Stimulated activated CD8-positive, alpha-beta memory T cell treated with anti-CD3 and anti-CD28 coated beads, Interleukin-7, amount 100 ng/mL, for 4 hours (primary cell): ENCODE measurements around the gene SLC2A9.

Experiments used
- DNase-seq, 2 donors: peaks; one replicate each; pipeline ENCODE4 v3.0.0-alpha.2; 2020; ENCODE audit warnings: low read depth in 2 of 2

Gene SLC2A9

DNA sequence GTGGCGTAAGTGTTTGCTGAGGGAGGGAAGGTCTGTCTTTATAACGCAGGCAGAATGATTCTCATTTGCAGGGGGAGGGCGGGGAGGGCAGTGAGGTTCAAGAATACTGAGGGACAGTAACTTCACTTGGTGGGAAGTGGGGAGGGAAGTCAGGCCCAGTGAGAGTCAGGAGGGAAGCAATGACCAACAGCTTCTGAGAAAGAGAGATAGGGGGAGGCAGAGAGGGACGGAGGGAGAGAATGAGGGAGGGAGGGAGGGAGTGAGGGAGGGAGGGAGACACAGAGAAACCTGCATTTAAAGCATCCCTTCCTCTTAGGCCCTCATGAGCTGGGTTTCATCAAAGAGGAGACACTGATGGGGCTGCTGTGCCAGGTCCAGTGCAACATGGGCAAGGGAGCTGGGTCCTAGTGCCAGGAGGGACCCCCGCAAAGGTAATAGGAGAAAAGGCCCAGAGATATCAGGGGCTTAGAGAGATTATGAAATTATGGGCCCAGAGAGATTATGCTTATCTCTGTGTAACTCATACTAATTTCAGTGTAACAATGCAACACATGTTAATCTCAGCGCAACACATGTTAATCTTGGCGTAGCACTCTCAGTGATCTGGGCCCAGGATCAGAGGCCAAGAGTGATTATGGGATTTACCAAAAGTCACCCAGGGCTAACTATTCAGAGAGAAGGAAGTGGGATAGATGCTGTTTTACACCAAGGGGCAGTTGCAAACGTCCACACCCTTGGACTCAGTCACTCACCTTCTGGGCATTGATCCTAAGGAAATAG lies 127.8 kb downstream of the SLC2A9 start:
- DNase-seq, result no peak

DNA sequence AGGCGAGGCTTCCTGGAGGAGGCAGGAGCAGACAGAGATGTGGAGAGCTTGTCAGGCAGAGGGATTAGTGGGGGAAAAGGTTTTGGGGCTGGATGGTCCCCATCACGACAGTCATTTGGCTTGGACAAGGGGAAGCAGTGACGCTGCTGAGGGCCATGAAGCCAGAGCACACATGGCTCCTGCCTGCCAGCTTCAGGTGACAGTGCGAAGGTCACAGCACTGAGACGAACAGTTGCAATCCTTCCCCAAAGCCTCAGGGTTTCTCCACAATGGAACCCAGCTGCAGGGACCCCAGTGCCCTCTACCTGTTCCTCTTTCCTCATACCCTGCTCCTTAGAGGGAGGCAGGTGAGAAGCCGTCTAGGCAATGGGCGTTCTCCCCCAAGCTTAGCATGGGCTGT lies 129.6 kb downstream of the SLC2A9 start:
- no peak for DNase-seq

DNA sequence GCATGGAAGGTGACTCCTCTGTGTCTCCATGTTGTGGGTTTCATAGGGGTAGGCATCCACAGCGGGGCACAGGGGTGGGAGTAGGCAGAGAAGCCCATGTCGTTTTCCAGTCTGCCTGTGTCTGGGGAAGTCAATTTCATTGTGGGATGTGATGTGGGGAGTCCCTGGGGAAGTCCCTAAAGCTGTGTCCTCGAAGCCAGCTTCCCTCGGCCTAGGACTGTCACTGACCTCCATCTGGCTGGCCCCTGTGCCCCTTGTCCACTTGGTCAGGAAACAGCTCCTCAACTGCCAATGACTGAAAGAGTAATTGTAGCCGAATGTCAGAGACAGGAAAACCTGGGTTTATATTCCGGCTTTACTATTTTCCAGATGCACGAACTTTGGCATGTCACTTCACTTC lies 130.2 kb downstream of the SLC2A9 start:
- no peak for DNase-seq

DNA sequence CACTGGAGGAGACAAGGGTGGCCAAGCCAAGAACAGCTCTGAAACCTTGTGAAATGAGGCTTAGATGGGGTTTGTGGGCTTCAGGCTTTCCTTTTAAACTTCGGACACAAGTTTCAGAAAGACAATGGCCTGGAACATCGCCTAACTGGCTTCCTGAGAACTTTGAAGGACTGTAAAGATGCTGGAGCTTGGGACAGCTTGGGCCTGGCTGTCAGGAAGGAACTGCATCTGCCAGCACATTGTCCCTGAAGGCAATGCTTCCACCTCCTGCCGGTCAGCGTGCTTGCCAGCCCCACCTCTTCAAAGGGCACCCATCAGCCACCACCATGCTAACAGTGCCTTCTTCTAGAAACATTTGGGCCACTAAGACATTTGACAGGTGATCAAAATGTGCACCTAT lies 132.0 kb downstream of the SLC2A9 start:
- no peak for DNase-seq

DNA sequence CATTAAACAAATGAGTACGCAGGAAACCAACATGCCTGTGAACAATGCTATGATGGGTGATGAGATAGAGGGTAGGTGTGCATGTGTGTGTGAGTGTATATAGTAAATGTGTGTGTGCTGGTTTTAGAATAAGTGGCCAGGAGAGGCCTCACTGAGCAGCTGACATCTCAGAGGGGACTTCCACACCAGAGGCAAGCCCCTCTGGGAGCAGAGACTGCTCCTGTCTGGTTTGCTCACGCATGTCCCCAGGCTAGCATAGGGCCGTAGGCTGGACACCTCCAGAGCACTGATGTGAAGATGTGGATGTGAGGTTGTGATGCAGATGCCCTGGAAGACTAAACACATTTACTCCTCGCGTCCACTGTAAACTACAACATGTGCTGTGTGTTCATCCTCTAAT lies 135.3 kb downstream of the SLC2A9 start:
- DNase-seq, result no peak

DNA sequence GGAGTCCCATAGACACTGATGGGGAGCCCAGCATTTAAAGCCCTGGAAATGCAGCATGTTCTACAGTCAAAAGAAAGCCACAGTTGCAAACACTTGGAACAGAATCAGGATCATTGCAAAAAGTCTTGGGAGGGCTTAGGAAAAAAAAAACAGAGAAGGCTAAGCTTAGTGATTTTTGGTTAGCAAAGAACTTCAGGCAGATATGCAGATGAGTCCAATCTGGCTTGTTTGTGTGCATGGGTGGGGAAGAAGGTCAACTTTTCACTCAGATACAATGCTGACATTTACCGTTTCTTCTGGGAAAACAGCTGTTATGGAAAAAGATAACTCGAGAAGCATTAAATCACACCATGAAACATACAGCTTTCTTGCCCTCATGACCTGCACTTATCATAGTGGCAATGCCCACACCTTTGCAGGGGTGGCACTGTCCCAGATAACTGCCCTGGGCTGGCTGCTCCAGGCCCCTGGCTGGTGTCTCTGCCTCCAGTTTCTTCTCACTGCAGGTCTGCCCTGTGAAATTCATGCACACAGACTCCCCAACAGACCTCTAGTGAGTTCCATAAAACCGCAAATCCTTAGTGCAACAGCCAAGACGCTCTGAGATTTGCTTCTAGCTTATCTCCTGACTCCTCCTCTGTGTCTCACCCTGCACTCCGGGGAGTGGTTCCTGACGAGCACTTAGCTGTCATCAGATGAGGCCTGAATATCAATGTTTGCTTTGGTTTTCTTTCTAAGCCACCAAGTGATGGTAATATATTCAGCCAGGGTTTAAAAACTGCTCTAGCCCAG lies 140.7 kb downstream of the SLC2A9 start:
- DNase-seq, result no peak

DNA sequence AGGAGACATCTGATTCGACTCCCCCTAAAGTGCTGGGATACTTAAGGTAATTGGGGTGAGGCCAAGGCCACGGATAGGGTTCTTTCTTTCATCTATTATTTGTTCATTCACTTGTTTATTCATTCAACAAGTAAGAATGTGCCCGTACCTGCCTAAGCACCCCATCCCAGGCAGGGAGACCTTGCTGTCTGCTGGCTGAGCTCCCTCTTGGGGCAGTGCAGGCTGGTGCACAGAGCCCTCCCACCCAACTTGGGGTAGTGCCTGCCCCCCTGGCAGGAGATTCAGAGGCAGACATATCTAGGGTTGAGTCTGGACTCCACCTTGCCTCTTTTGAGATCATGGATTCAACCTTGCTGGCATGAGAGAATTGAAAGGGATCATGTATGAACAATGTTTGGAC lies 144.2 kb downstream of the SLC2A9 start:
- DNase-seq, result no peak

DNA sequence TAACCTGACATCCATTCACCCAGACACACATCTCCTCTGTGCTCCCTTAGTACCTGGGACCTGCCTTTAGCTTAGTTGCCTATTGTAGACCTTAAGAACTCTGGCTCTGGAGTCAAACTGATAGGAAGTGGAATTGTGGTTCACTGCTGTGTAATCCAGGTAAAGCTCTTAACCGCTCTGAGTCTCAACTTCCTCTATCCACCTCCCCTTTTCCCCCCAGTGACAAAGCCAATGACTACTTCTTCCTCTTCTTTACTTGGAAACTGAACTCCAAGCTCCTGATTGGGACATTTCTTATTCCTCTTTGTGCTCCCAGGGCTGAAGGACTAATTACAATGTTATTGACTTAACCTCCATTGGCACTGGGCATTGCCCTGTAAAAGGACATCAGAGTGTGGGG lies 145.8 kb downstream of the SLC2A9 start:
- no peak for DNase-seq

DNA sequence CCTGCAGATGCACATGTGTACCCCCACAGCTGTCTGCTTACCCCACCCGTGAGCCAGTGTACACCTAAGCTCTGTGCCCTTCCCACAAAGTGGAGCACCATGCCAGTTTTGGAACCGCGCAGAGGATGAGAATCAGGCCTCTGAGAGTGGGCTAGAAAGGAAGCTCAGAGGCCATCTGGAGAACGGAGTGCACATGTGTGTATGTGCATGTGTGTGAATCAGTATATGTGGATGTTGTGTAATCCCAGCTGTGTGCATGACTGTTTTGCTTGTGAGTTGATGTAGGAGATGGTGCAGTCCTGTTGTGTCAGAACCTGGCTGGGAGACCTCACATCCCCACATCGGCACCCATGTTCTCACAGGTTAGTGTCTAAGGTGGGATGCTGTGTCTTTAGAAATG lies 146.9 kb downstream of the SLC2A9 start:
- DNase-seq, result no peak

DNA sequence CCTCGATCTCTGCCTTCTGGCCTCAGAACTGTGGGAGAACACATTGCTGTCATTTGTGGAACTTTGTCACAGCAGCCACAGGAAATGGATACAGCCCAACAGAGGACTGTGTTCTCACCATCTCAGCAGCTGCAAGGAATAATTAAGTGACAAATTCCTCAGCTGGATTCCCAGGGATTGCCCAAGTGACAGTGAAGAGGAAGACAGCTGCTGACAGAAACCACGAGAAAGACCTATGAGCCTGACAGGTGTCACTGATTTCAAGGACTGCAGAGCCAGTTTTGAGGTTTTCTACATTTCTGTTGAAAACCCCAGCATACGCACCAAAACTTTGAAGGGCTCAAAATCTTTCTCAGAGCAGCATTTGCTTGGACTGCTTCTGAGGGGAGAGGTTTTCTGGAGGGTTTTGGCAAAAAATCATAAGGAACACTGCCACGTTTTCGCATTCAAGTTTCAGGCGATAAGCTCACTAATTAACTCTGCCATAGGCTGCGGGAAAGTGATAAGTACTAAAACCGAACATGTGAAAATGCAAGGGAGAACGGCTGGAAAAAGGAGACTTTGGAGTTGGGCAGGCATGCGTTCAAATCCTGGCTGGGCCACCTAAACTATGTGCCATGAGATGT lies 151.0 kb downstream of the SLC2A9 start:
- DNase-seq, result no peak

DNA sequence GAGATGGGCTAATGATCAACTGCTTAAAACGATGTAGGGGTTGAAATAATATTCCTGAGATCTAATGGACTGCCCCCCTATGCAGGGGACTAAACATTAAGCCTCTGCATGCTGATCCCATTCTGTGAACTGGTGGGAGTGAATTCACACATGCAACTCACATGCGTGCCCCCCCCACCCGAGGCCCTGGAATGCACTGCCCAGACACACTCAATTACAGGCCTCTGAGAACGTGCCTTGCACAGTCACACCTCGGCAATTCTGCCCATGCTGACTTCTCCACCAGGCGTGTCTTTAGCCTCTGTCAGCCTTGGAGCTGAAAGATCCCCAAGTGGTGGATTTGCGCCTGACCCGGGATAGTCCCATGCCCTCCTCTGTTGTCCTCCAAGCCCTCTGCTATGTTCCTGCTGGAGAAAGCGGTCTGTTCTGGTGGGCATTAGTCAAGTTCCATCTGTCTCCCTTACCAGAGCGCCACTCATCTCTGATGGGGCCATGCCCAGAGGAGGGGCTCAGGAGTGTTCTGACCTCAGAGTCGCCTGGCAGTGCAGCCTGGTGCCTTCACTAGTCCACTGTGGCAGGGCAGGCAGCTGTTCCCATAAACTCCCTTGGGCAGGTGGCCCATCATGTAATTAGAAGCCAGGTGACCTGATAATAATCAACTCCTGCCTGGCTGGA lies 153.4 kb downstream of the SLC2A9 start:
- DNase-seq, result no peak

DNA sequence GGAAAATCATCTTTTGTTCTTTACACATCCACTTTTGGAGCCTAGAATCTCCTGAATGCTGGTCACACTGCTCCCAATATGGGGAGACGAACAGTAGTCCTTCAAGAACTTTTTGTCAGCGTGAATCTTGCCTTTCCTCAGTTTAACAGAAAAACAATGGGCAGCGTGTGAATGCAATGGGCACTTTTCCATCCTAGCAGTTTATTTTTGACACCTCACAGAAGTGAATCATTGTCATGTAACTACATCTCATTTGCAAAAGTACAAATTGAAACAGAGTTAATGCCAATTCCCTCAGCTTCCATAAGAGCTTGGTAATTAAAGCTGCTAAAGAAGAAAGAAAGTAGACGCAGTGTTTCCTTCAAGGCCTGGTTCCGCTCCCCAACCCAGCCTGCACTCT lies 154.4 kb downstream of the SLC2A9 start:
- no peak for DNase-seq

DNA sequence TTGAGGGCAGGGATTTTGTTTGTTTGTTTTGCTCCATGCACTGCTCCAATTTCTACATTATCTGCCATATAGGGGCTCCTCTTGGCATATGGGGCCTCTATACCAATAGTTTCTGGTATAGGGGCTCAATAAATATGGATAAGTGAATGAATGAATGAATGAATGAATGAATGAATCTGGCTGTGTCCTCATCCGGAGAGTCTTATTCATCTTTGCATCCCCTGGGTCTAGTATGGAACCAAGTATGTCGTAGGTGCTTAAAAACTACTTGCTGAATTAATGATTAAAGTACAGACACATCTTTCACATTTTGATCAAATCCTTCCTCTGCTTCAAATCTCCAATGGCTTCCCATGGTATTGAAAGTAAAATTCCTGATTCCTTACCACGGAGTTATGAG lies 159.7 kb downstream of the SLC2A9 start:
- DNase-seq, result no peak

DNA sequence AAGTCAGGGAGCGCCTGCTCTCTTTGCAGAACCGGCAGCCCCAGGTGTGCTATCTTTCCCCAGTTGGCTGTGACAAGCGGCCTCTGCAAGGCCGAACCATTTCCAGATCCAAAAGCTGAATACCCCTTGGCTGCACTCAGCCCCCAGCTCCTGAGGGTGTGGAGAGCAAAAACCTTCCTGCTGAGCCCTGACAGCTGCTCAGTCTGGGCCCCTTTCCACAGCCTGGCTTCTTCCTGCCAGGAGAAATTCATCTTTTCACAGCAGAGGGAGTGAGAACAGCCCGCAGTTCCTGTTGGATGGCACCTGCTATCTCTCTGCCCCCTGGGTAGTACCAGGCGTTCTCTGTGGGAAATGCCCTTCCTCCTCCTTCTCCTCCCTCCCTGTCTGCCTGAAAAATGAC lies 161.5 kb downstream of the SLC2A9 start:
- no peak for DNase-seq

DNA sequence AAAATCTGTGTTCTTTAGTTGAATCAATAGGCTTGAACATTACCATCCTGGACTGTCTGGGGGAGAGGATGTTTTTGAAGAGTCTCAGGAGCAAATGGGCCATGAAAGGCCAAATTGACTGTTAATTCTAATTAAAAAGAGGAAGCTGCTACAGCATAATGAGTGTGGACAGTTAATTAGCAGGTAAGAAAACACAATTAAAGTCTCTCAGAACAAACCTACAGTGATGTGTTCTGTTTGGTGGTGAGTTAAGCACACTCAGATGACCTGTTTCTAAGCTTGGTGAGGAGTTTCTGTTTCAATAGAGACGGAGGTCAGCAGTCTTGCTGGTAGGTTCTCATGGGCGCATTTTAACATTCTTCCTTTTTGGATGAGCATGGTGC lies 171.8 kb downstream of the SLC2A9 start:
- no peak for DNase-seq

DNA sequence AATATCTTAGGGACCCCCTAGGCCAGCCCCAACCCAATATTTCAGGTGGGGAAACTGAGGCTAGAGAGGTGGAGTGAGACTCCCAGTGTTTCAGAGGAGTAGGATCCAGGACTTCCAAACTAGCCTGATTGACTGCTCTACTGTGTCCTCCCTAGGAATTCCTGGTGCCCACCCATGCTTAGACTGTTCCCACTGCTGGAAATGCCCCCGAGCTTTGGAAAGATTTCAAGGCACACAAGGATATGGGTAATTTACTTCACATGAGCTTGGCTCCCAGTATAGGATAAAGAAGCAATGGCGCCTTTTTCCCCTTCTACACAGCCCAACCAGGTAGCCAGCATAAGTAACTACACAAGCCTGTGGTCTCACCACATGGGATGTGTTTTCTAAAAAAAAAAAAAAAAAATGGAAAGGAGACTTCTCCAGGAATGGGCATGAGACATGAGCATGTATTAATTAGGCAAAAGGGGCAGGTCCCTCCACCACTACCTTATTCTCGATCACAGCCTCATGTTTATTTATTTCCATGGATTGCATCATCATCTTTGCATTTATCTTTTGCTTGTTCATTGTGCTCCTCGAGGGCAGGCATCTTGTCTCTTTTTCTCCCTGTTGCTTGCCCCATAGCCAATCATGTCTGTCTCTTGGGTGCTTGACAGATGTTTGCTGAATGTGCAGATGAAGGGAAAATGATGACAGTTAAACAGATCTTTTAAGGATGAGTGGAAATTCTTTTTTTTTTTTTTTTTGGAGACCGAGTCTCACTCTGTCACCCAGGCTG lies 173.1 kb downstream of the SLC2A9 start:
- DNase-seq, result no peak

DNA sequence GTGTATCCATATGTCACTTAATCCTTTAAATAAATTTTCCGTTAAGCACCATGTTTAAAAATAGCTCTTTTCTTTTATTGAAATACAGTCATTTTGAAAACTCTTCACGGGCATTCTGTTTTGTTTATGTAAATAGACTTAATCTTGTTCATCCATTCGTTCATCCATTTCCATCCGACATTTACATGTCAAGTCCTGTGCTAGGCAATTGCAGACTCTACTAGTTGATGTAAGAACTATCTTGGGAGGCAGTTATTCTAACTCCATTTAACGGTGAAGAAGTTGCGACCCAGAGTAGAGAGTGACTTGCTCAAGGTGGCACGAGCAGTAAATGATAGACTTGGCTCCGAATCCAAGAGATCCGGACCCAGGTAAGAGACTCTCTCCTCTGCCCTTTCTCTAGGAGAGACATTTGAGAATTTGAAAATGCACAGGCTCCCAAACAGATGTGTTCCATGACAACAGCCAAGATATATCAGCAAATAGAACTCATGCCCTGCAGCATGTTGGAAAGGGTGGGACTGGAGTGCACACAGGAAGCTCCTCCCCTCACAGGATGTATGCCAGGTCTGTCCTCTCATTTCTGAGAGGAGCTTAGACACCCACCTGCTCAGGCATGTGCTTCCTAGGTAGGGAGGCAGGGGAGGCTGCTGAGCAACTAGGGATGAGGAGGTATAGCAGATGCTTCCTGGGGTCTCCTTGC lies 175.4 kb downstream of the SLC2A9 start:
- DNase-seq, result no peak

DNA sequence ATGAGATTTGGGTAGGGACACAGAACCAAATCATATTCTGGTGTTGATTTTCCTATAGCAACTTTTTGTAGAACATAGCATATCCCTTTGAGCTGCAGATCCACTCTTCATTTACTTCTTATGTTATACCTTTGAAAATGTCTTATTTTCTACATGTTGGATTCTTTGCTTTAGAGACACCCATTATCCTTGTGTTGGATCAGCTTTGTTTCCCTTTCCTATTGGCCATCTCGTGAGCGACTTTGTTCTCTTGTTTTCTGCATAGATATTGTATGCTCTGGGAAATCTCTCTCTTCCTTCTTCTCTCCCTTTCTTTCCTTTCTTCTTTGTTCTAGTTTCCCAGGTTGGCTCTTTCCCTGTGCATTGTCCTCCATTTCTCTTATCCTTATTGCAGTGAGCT lies 180.2 kb downstream of the SLC2A9 start:
- no peak for DNase-seq

DNA sequence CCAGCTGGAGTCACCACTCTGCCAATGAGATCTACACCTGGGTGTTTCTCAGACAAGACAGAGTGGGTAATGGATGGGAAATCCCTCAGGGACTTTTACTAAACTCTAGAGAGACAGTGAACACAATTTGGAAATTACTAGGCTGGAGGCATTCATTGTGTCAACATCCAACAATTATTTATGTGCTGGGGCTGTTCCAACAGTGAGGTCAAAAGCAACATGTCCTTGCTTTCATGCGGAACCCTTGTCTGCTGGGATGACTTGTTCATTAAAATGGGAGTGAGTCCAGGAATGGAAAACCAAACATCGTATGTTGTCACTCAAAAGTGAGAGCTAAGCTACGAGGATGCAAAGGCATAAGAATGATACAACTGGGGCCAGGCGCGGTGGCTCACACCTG lies 185.9 kb downstream of the SLC2A9 start:
- no peak for DNase-seq

DNA sequence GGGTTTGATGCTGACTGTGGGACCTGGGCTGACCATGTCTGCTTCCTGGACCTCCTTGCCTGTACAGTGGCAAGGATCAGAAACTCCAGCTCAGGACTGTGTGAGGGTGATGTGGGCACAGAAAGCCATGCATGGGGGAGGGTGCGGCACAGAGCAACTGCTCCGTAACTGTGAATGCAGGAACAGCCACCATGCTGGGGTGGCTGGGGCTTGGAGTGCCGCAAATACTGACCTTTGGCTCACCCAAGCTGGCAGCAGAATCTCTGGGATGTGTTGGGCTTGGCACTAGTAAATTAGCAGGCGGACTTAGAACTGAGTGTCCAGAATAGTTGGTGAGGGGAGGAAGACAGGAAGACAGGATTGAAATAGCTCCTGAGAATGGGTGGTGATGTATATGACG lies 187.9 kb downstream of the SLC2A9 start:
- DNase-seq, result no peak

DNA sequence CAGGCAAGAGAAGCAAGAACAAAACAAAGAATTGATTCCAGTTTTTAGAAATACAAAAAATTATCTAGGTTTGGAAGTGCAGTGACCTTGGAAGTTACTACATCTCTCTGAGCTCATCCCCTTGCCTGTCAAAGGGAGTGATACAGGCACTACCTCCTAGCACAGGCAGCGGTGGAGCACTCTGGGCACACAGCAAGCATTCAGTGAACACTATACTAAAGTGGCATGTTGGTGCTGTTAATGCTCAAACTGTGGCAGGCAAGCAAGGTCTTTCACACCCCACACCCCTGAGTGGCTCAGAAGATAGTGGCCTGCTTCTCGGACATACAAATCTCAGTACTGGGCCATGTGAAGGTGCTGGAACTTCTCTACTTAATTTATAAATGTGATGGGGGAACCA lies 188.7 kb downstream of the SLC2A9 start:
- no peak for DNase-seq
